Right ventricle myocardium superior (tissue), 1 donor: Measurements from ENCODE around the gene DNAJC28. TPM values are rescaled to one million over a fixed set of nuclear protein-coding genes. Genes with fewer than 3 reads are reported as not detected.
A peak's percentile ranks its signal among the peaks of the same experiment; 100 is the strongest.
"Not testable (repeated sequence)": the region's sequence is repeated elsewhere in the genome, so short reads cannot be mapped to it uniquely, and the experiment has no call there.

ENCODE experiments used
- ATAC-seq: fragments of 200-7000 bp; cut with Tn5 transposase; one replicate; pipeline ENCODE4 v1.9.1; 2020; ENCODE audit warnings: mild to moderate bottlenecking; ENCODE audit not compliant: poor library complexity
- DNase-seq: peaks from one replicate; pipeline ENCODE4 v3.0.0-alpha.2; 2020
- intact Hi-C: fragments of 100-400 bp; cut with DNase I; formaldehyde crosslinking; loops from one replicate; pipeline ENCODE4 v1.11.2; 2022
- total RNA-seq: library from RNA; stranded (reverse); fragmentation: NEBNext Ultra II Directional; extraction: Animal tissue kit (Norgen Biotek cat#: 25700); gene quantifications from one replicate; pipeline ENCODE4 v1.2.1, GENCODE V29; 2021
- donor health status: DM: no; HTN: yes; CAD: no; lungs with severe emphysema.

Gene DNAJC28
- total RNA-seq, 1 donor from 2014 or later: 5.7 TPM

- no peak for DNase-seq
- intact Hi-C loops: no loop called here
- ATAC-seq: no peak
These were observed 2.6 kb downstream of the DNAJC28 start for GRCh38 chr21:33488936-33489335.

GRCh38 chr21:33487996-33488395 is 3.5 kb downstream of the DNAJC28 start:
- DNase-seq (no peak), ATAC-seq (no peak)
- intact Hi-C loops: no loop called here

- no peak for ATAC-seq
- DNase-seq: no peak
- intact Hi-C loops: no loop called here
These were observed 10.1 kb downstream of the DNAJC28 start for GRCh38 chr21:33481314-33481943.

GRCh38 chr21:33480481-33481103 is 10.9 kb downstream of the DNAJC28 start:
- intact Hi-C loops: no loop called here
- ATAC-seq (no peak), DNase-seq (no peak)

GRCh38 chr21:33479679-33480480 is 11.6 kb downstream of the DNAJC28 start, which contains the start of gene TMEM50B:
Gene TMEM50B, minus strand, starts transcription at chr21:33479974. Its CDS starts 11,089 bp downstream, at chr21:33468885.
- peak; percentile 97 for DNase-seq
- peak; percentile 98 for ATAC-seq
- intact Hi-C loops: no loop called here

GRCh38 chr21:33478935-33479678 is 12.4 kb downstream of the DNAJC28 start:
- intact Hi-C loops: no loop called here
- ATAC-seq: peak; percentile 43
- DNase-seq: no peak

GRCh38 chr21:33478182-33478581 is 13.3 kb downstream of the DNAJC28 start:
- intact Hi-C loops: no loop called here
- ATAC-seq (no peak), DNase-seq (no peak)

GRCh38 chr21:33477066-33477465 is 14.4 kb downstream of the DNAJC28 start:
- intact Hi-C loops: no loop called here
- DNase-seq: no peak
- no peak for ATAC-seq

- DNase-seq (no peak), ATAC-seq (no peak)
- intact Hi-C loops: no loop called here
These were observed 18.2 kb downstream of the DNAJC28 start for GRCh38 chr21:33473344-33473743.

GRCh38 chr21:33470701-33471100 is 20.8 kb downstream of the DNAJC28 start:
- intact Hi-C loops: no loop called here
- ATAC-seq (no peak), DNase-seq (no peak)

GRCh38 chr21:33469183-33469582 is 22.3 kb downstream of the DNAJC28 start:
- intact Hi-C loops, DNase-seq, ATAC-seq: not testable (repeated sequence)

GRCh38 chr21:33461538-33462250 is 29.8 kb downstream of the DNAJC28 start:
- intact Hi-C loops: no loop called here
- ATAC-seq (no peak), DNase-seq (no peak)

- DNase-seq: no peak
- ATAC-seq: no peak
- intact Hi-C loops: no loop called here
These were observed 32.7 kb downstream of the DNAJC28 start for GRCh38 chr21:33458861-33459260.

- DNase-seq (no peak), ATAC-seq (no peak)
- intact Hi-C loops: no loop called here
These were observed 35.6 kb downstream of the DNAJC28 start for GRCh38 chr21:33455686-33456446.

- intact Hi-C loops: no loop called here
- no peak for ATAC-seq
These were observed 39.2 kb downstream of the DNAJC28 start for GRCh38 chr21:33452362-33452761.

GRCh38 chr21:33451634-33452071 is 39.9 kb downstream of the DNAJC28 start:
- intact Hi-C loops: no loop called here
- DNase-seq: no peak
- ATAC-seq: no peak

More at GRCh38 chr21:33452362-33452761, 39.2 kb downstream of the DNAJC28 start:
- no peak for DNase-seq

GRCh38 chr21:33449616-33450015 is 41.9 kb downstream of the DNAJC28 start:
- intact Hi-C loops: loop anchor here (10.0 kb wide), 1 partner anchor 245 kb away; no protein-coding TSS in a partner anchor
- DNase-seq (no peak), ATAC-seq (no peak)
